Measurements from ENCODE around the gene MAGEA12.
"Not testable (repeated sequence)": the region's sequence is repeated elsewhere in the genome, so short reads cannot be mapped to it uniquely, and the experiment has no call there.

MAGEA12 gene

GRCh38 chrX:152734143-152734858 is 744 bp downstream of the MAGEA12 start:
- not testable (repeated sequence) for H3K4me3 ChIP-seq (ENCODE audit: insufficient read depth, low read depth, low read length); H3K27me3 ChIP-seq (ENCODE audit: control insufficient read depth, insufficient read depth, low read length, poor library complexity, severe bottlenecking); H3K27ac ChIP-seq (ENCODE audit: insufficient read depth, low read depth, low read length, poor library complexity, severe bottlenecking); H3K9me3 ChIP-seq (ENCODE audit: control insufficient read depth, low read length); H3K4me1 ChIP-seq (ENCODE audit: control insufficient read depth, insufficient read depth, low read length); H3K36me3 ChIP-seq (ENCODE audit: control insufficient read depth, insufficient read depth, low read length)
- WGBS, 2 experiments: 96 to 98% methylated on average over 20 to 22 of the region's 22 CpGs

GRCh38 chrX:152735101-152735500 is 1.5 kb downstream of the MAGEA12 start:
- no peaks in the 10 kb centered on the region for H3K27me3 ChIP-seq (ENCODE audit: control insufficient read depth, insufficient read depth, low read length, poor library complexity, severe bottlenecking)
- no peaks in the 10 kb centered on the region for H3K9me3 ChIP-seq (ENCODE audit: control insufficient read depth, low read length)
- H3K4me1 ChIP-seq (ENCODE audit: control insufficient read depth, insufficient read depth, low read length): no peaks in the 10 kb centered on the region
- 89 to 100% methylated on average over 2 of the region's 2 CpGs for WGBS, 2 experiments
- no peaks in the 10 kb centered on the region for H3K36me3 ChIP-seq (ENCODE audit: control insufficient read depth, insufficient read depth, low read length)
- H3K4me3 ChIP-seq (ENCODE audit: insufficient read depth, low read depth, low read length): no peak overlapping the region
- no peak overlapping the region for H3K27ac ChIP-seq (ENCODE audit: insufficient read depth, low read depth, low read length, poor library complexity, severe bottlenecking)

- H3K27ac ChIP-seq (ENCODE audit: insufficient read depth, low read depth, low read length, poor library complexity, severe bottlenecking): no peak overlapping the region
- no peaks in the 10 kb centered on the region for H3K4me1 ChIP-seq (ENCODE audit: control insufficient read depth, insufficient read depth, low read length)
- H3K27me3 ChIP-seq (ENCODE audit: control insufficient read depth, insufficient read depth, low read length, poor library complexity, severe bottlenecking): no peaks in the 10 kb centered on the region
- H3K4me3 ChIP-seq (ENCODE audit: insufficient read depth, low read depth, low read length): no peak overlapping the region
- H3K36me3 ChIP-seq (ENCODE audit: control insufficient read depth, insufficient read depth, low read length): no peaks in the 10 kb centered on the region
- 84% methylated on average over 12 of the region's 12 CpGs for WGBS, 2 experiments
- H3K9me3 ChIP-seq (ENCODE audit: control insufficient read depth, low read length): no peaks in the 10 kb centered on the region
Observed at GRCh38 chrX:152735860-152736511, 2.4 kb downstream of the MAGEA12 start.

GRCh38 chrX:152736528-152736927 is 3.0 kb downstream of the MAGEA12 start:
- WGBS, 2 experiments: 93 to 96% methylated on average over 12 of the region's 12 CpGs
- not testable (repeated sequence) for H3K4me3 ChIP-seq (ENCODE audit: insufficient read depth, low read depth, low read length); H3K27ac ChIP-seq (ENCODE audit: insufficient read depth, low read depth, low read length, poor library complexity, severe bottlenecking); H3K36me3 ChIP-seq (ENCODE audit: control insufficient read depth, insufficient read depth, low read length); H3K4me1 ChIP-seq (ENCODE audit: control insufficient read depth, insufficient read depth, low read length); H3K27me3 ChIP-seq (ENCODE audit: control insufficient read depth, insufficient read depth, low read length, poor library complexity, severe bottlenecking); H3K9me3 ChIP-seq (ENCODE audit: control insufficient read depth, low read length)

- H3K4me1 ChIP-seq (ENCODE audit: control insufficient read depth, insufficient read depth, low read length): no peaks in the 10 kb centered on the region
- no peaks in the 10 kb centered on the region for H3K9me3 ChIP-seq (ENCODE audit: control insufficient read depth, low read length)
- H3K36me3 ChIP-seq (ENCODE audit: control insufficient read depth, insufficient read depth, low read length): no peaks in the 10 kb centered on the region
- no peak overlapping the region for H3K27ac ChIP-seq (ENCODE audit: insufficient read depth, low read depth, low read length, poor library complexity, severe bottlenecking)
- no peaks in the 10 kb centered on the region for H3K27me3 ChIP-seq (ENCODE audit: control insufficient read depth, insufficient read depth, low read length, poor library complexity, severe bottlenecking)
- WGBS, 2 experiments: 79 to 86% methylated on average over 1 to 3 of the region's 5 CpGs
- H3K4me3 ChIP-seq (ENCODE audit: insufficient read depth, low read depth, low read length): no peak overlapping the region
Observed at GRCh38 chrX:152738560-152738959, 5.0 kb downstream of the MAGEA12 start.

- WGBS, 2 experiments: no CpG with 5 or more reads among the region's 35 CpGs
- not testable (repeated sequence) for H3K9me3 ChIP-seq (ENCODE audit: control insufficient read depth, low read length); H3K27me3 ChIP-seq (ENCODE audit: control insufficient read depth, insufficient read depth, low read length, poor library complexity, severe bottlenecking); H3K36me3 ChIP-seq (ENCODE audit: control insufficient read depth, insufficient read depth, low read length); H3K4me3 ChIP-seq (ENCODE audit: insufficient read depth, low read depth, low read length); H3K4me1 ChIP-seq (ENCODE audit: control insufficient read depth, insufficient read depth, low read length); H3K27ac ChIP-seq (ENCODE audit: insufficient read depth, low read depth, low read length, poor library complexity, severe bottlenecking)
Observed at GRCh38 chrX:152753686-152754650, 20.4 kb downstream of the MAGEA12 start, which contains the start of gene MAGEA2. TSS of gene MAGEA2 (minus strand) at chrX:152753842. CDS start at chrX:152751363, 2,479 bp downstream.

- H3K36me3 ChIP-seq (ENCODE audit: control insufficient read depth, insufficient read depth, low read length); H3K4me1 ChIP-seq (ENCODE audit: control insufficient read depth, insufficient read depth, low read length); H3K9me3 ChIP-seq (ENCODE audit: control insufficient read depth, low read length); H3K27me3 ChIP-seq (ENCODE audit: control insufficient read depth, insufficient read depth, low read length, poor library complexity, severe bottlenecking); H3K27ac ChIP-seq (ENCODE audit: insufficient read depth, low read depth, low read length, poor library complexity, severe bottlenecking); H3K4me3 ChIP-seq (ENCODE audit: insufficient read depth, low read depth, low read length): not testable (repeated sequence)
- no CpG with 5 or more reads among the region's 5 CpGs for WGBS, 2 experiments
Observed at GRCh38 chrX:152754871-152755270, 21.3 kb downstream of the MAGEA12 start.

GRCh38 chrX:152758918-152759317 is 25.4 kb downstream of the MAGEA12 start, which contains the start of gene CSAG3:
TSS of gene CSAG3 (plus strand) at chrX:152759218.
- not testable (repeated sequence) for H3K4me3 ChIP-seq (ENCODE audit: insufficient read depth, low read depth, low read length); H3K36me3 ChIP-seq (ENCODE audit: control insufficient read depth, insufficient read depth, low read length); H3K4me1 ChIP-seq (ENCODE audit: control insufficient read depth, insufficient read depth, low read length); H3K27ac ChIP-seq (ENCODE audit: insufficient read depth, low read depth, low read length, poor library complexity, severe bottlenecking); H3K27me3 ChIP-seq (ENCODE audit: control insufficient read depth, insufficient read depth, low read length, poor library complexity, severe bottlenecking); H3K9me3 ChIP-seq (ENCODE audit: control insufficient read depth, low read length)
- no CpG with 5 or more reads among the region's 2 CpGs for WGBS, 2 experiments

GRCh38 chrX:152759544-152759943 is 26.0 kb downstream of the MAGEA12 start:
- not testable (repeated sequence) for H3K36me3 ChIP-seq (ENCODE audit: control insufficient read depth, insufficient read depth, low read length); H3K27me3 ChIP-seq (ENCODE audit: control insufficient read depth, insufficient read depth, low read length, poor library complexity, severe bottlenecking); H3K4me1 ChIP-seq (ENCODE audit: control insufficient read depth, insufficient read depth, low read length); H3K4me3 ChIP-seq (ENCODE audit: insufficient read depth, low read depth, low read length); H3K9me3 ChIP-seq (ENCODE audit: control insufficient read depth, low read length); H3K27ac ChIP-seq (ENCODE audit: insufficient read depth, low read depth, low read length, poor library complexity, severe bottlenecking)
- WGBS, 2 experiments: 80 to 100% methylated on average over 1 of the region's 7 CpGs

GRCh38 chrX:152761582-152761981 is 28.0 kb downstream of the MAGEA12 start:
- H3K27ac ChIP-seq (ENCODE audit: insufficient read depth, low read depth, low read length, poor library complexity, severe bottlenecking); H3K9me3 ChIP-seq (ENCODE audit: control insufficient read depth, low read length); H3K4me3 ChIP-seq (ENCODE audit: insufficient read depth, low read depth, low read length); H3K36me3 ChIP-seq (ENCODE audit: control insufficient read depth, insufficient read depth, low read length); H3K27me3 ChIP-seq (ENCODE audit: control insufficient read depth, insufficient read depth, low read length, poor library complexity, severe bottlenecking); H3K4me1 ChIP-seq (ENCODE audit: control insufficient read depth, insufficient read depth, low read length): not testable (repeated sequence)
- WGBS, 2 experiments: no CpG with 5 or more reads among the region's 7 CpGs

All from ectodermal cell (in vitro differentiated cells).